ENCODE measurements around the gene PHEX. TPM values are rescaled to one million over a fixed set of nuclear protein-coding genes. Genes with fewer than 3 reads are reported as not detected.

PHEX gene
- total RNA-seq, 4 donors from 2014 or later: under 0.01 to 0.34 TPM; not detected in 2

GRCh38 chrX:22249371-22249770 lies 217.2 kb downstream of the PHEX start:
- TF ChIP-seq CTCF (IDR thresholded peaks at IDR 0.05; ENCODE audit: low read depth): no peak

- TF ChIP-seq CTCF (IDR thresholded peaks at IDR 0.05; ENCODE audit: low read depth): no peak
Observed at GRCh38 chrX:22268706-22269105, 236.6 kb downstream of the PHEX start.

GRCh38 chrX:22272613-22273012 lies 240.5 kb downstream of the PHEX start, which contains the start of gene CBLL2:
Gene CBLL2 (plus strand): TSS chrX:22272913. CDS start chrX:22272992, 79 bp downstream.
- no peak for TF ChIP-seq CTCF (IDR thresholded peaks at IDR 0.05; ENCODE audit: low read depth)

- TF ChIP-seq CTCF (IDR thresholded peaks at IDR 0.05; ENCODE audit: low read depth): no peak
Observed at GRCh38 chrX:22273714-22274317, 241.7 kb downstream of the PHEX start.

GRCh38 chrX:22276781-22277180 lies 244.7 kb downstream of the PHEX start:
- TF ChIP-seq CTCF (IDR thresholded peaks at IDR 0.05; ENCODE audit: low read depth): no peak

GRCh38 chrX:22278375-22278774 lies 246.2 kb downstream of the PHEX start:
- TF ChIP-seq CTCF (IDR thresholded peaks at IDR 0.05; ENCODE audit: low read depth): no peak

GRCh38 chrX:22296871-22297270 lies 264.7 kb downstream of the PHEX start:
- TF ChIP-seq CTCF (IDR thresholded peaks at IDR 0.05; ENCODE audit: low read depth): no peak
